ENCODE measurements around the gene RASD2. TPM values are rescaled to one million over a fixed set of nuclear protein-coding genes. Genes with fewer than 3 reads are reported as not detected.

The RASD2 gene
- total and polyA plus RNA-seq, 2 experiments from 2014 or later = 1.2 to 3.6 TPM

DNA sequence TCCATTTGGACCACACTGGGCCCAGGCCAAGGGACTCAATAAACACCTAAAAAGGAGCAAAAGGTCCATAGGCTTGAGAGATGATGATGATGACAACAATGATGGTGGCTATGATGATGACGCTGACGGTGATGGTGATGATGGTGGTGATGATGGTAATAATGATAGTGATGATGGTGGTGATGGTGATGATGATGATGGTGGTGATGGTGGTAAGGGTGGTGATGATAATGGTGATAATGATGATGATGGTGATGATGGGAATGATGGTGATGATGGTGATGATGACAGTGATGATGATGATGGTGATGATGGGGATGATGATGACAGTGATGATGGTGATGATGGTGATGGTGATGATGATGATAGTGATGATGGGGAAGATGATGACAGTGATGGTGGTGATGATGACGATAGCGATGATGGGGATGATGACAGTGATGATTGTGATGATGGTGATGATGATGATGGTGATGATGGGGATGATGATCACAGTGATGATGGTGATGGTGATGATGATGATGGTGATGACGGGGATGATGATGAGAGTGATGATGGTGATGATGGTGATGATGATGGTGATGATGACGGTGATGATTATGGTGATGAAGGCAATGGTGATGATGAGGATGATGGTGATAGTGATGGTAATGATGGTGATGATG is 7.1 kb upstream of the RASD2 start:
- no peaks in the 10 kb centered on the region for H3K9me2 ChIP-seq (ENCODE audit: insufficient read depth)
- no peak overlapping the region for H3K4me3 Mint-ChIP-seq
- no peak overlapping the region for H3K4me2 ChIP-seq
- H3K27ac ChIP-seq (ENCODE audit: low read depth) = no peak overlapping the region
- H3K36me3 Mint-ChIP-seq (ENCODE audit: low read depth) = no peaks in the 10 kb centered on the region
- ATAC-seq (no peak), DNase-seq (ENCODE audit: low spot score) (no peak)
- H3K4me1 Mint-ChIP-seq = peaks cover 11% of the 10 kb centered on the region
- H3K4me1 ChIP-seq (ENCODE audit: insufficient read depth) = no peaks in the 10 kb centered on the region
- no peaks in the 10 kb centered on the region for H3K27me3 ChIP-seq (ENCODE audit: insufficient read depth)
- H3K36me3 ChIP-seq (ENCODE audit: insufficient read depth) = no peaks in the 10 kb centered on the region
- H3K9me3 Mint-ChIP-seq = 0 out of 3 replicates have a peak, but pooled peaks cover 4% of the 10 kb centered on the region
- no peak overlapping the region for H2AFZ ChIP-seq
- TF ChIP-seq, protein P1, sequence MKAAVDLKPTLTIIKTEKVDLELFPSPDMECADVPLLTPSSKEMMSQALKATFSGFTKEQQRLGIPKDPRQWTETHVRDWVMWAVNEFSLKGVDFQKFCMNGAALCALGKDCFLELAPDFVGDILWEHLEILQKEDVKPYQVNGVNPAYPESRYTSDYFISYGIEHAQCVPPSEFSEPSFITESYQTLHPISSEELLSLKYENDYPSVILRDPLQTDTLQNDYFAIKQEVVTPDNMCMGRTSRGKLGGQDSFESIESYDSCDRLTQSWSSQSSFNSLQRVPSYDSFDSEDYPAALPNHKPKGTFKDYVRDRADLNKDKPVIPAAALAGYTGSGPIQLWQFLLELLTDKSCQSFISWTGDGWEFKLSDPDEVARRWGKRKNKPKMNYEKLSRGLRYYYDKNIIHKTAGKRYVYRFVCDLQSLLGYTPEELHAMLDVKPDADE (IDR thresholded peaks at IDR 0.05) = no peak
- TF ChIP-seq, protein P2, sequence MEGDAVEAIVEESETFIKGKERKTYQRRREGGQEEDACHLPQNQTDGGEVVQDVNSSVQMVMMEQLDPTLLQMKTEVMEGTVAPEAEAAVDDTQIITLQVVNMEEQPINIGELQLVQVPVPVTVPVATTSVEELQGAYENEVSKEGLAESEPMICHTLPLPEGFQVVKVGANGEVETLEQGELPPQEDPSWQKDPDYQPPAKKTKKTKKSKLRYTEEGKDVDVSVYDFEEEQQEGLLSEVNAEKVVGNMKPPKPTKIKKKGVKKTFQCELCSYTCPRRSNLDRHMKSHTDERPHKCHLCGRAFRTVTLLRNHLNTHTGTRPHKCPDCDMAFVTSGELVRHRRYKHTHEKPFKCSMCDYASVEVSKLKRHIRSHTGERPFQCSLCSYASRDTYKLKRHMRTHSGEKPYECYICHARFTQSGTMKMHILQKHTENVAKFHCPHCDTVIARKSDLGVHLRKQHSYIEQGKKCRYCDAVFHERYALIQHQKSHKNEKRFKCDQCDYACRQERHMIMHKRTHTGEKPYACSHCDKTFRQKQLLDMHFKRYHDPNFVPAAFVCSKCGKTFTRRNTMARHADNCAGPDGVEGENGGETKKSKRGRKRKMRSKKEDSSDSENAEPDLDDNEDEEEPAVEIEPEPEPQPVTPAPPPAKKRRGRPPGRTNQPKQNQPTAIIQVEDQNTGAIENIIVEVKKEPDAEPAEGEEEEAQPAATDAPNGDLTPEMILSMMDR (conservative IDR thresholded peaks at IDR 0.05; ENCODE audit: low read depth in 2 of 2) = no peak
- no peaks in the 10 kb centered on the region for H3K79me2 ChIP-seq (replicated peaks; ENCODE audit: insufficient read depth)
- H3K27me3 Mint-ChIP-seq (ENCODE audit: insufficient read depth, low read depth, poor library complexity) = peaks cover 8% of the 10 kb centered on the region
- H3F3A ChIP-seq (replicated peaks; ENCODE audit: low read depth) = no peaks in the 10 kb centered on the region
- H3K27ac Mint-ChIP-seq = no peak overlapping the region
- no peaks in the 10 kb centered on the region for H4K20me1 ChIP-seq (replicated peaks; ENCODE audit: insufficient read depth)
- no peak overlapping the region for H3K4me3 ChIP-seq

DNA sequence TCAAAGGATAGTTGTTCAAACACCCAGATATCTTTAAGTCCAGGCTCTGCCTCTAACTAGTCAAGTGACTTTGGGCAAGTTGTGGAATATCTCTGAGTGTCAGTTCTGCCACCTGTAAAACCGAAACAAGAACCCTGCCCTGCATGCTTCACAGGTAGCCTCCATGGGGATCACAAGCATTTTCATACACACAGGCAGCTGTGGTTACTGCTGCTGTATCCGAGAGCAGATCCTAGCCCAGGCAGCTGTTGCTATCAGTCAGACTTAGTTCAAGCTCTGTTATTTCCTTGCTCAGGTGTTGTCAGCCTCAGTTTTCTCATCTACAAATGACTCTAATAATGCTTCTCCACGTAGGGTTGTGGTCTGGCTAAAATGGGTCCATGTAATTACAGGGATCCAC is 6.5 kb upstream of the RASD2 start:
- no peak overlapping the region for H2AFZ ChIP-seq
- H3K4me3 Mint-ChIP-seq = no peak overlapping the region
- H4K20me1 ChIP-seq (replicated peaks; ENCODE audit: insufficient read depth) = no peaks in the 10 kb centered on the region
- H3K9me2 ChIP-seq (ENCODE audit: insufficient read depth) = no peaks in the 10 kb centered on the region
- ATAC-seq = no peak
- 0 out of 3 replicates have a peak, but pooled peaks cover 4% of the 10 kb centered on the region for H3K9me3 Mint-ChIP-seq
- no peaks in the 10 kb centered on the region for H3K79me2 ChIP-seq (replicated peaks; ENCODE audit: insufficient read depth)
- TF ChIP-seq POLR2AphosphoS5 (IDR thresholded peaks at IDR 0.05; ENCODE audit: low read depth) (no peak), JUNB (IDR thresholded peaks at IDR 0.05; ENCODE audit: unreplicated experiment) (no peak), ZNF331 (CRISPR knock-in tag; IDR thresholded peaks at IDR 0.05; ENCODE audit: low read depth) (no peak)
- TF ChIP-seq, protein P3, sequence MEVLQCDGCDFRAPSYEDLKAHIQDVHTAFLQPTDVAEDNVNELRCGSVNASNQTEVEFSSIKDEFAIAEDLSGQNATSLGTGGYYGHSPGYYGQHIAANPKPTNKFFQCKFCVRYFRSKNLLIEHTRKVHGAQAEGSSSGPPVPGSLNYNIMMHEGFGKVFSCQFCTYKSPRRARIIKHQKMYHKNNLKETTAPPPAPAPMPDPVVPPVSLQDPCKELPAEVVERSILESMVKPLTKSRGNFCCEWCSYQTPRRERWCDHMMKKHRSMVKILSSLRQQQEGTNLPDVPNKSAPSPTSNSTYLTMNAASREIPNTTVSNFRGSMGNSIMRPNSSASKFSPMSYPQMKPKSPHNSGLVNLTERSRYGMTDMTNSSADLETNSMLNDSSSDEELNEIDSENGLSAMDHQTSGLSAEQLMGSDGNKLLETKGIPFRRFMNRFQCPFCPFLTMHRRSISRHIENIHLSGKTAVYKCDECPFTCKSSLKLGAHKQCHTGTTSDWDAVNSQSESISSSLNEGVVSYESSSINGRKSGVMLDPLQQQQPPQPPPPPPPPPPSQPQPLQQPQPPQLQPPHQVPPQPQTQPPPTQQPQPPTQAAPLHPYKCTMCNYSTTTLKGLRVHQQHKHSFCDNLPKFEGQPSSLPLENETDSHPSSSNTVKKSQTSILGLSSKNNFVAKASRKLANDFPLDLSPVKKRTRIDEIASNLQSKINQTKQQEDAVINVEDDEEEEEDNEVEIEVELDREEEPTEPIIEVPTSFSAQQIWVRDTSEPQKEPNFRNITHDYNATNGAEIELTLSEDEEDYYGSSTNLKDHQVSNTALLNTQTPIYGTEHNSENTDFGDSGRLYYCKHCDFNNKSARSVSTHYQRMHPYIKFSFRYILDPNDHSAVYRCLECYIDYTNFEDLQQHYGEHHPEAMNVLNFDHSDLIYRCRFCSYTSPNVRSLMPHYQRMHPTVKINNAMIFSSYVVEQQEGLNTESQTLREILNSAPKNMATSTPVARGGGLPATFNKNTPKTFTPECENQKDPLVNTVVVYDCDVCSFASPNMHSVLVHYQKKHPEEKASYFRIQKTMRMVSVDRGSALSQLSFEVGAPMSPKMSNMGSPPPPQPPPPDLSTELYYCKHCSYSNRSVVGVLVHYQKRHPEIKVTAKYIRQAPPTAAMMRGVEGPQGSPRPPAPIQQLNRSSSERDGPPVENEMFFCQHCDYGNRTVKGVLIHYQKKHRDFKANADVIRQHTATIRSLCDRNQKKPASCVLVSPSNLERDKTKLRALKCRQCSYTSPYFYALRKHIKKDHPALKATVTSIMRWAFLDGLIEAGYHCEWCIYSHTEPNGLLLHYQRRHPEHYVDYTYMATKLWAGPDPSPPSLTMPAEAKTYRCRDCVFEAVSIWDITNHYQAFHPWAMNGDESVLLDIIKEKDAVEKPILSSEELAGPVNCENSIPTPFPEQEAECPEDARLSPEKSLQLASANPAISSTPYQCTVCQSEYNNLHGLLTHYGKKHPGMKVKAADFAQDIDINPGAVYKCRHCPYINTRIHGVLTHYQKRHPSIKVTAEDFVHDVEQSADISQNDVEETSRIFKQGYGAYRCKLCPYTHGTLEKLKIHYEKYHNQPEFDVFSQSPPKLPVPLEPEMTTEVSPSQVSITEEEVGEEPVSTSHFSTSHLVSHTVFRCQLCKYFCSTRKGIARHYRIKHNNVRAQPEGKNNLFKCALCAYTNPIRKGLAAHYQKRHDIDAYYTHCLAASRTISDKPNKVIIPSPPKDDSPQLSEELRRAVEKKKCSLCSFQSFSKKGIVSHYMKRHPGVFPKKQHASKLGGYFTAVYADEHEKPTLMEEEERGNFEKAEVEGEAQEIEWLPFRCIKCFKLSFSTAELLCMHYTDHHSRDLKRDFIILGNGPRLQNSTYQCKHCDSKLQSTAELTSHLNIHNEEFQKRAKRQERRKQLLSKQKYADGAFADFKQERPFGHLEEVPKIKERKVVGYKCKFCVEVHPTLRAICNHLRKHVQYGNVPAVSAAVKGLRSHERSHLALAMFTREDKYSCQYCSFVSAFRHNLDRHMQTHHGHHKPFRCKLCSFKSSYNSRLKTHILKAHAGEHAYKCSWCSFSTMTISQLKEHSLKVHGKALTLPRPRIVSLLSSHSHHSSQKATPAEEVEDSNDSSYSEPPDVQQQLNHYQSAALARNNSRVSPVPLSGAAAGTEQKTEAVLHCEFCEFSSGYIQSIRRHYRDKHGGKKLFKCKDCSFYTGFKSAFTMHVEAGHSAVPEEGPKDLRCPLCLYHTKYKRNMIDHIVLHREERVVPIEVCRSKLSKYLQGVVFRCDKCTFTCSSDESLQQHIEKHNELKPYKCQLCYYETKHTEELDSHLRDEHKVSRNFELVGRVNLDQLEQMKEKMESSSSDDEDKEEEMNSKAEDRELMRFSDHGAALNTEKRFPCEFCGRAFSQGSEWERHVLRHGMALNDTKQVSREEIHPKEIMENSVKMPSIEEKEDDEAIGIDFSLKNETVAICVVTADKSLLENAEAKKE (CRISPR knock-in tag; IDR thresholded peaks at IDR 0.05) = no peak
- no peak overlapping the region for H3K4me2 ChIP-seq
- no peaks in the 10 kb centered on the region for H3K4me1 ChIP-seq (ENCODE audit: insufficient read depth)
- no peaks in the 10 kb centered on the region for H3K36me3 Mint-ChIP-seq (ENCODE audit: low read depth)
- peaks cover 13% of the 10 kb centered on the region for H3K27me3 Mint-ChIP-seq (ENCODE audit: insufficient read depth, low read depth, poor library complexity)
- H3K27me3 ChIP-seq (ENCODE audit: insufficient read depth) = peaks cover 5% of the 10 kb centered on the region
- H3K36me3 ChIP-seq (ENCODE audit: insufficient read depth) = no peaks in the 10 kb centered on the region
- no peak overlapping the region for H3K27ac Mint-ChIP-seq
- no peak for DNase-seq (ENCODE audit: low spot score)
- peaks cover 3% of the 10 kb centered on the region for H3F3A ChIP-seq (replicated peaks; ENCODE audit: low read depth)
- H3K4me3 ChIP-seq = no peak overlapping the region
- H3K4me1 Mint-ChIP-seq = peaks cover 13% of the 10 kb centered on the region
- no peak overlapping the region for H3K27ac ChIP-seq (ENCODE audit: low read depth)

Measured in GM23338 (cell line).